Measurements from ENCODE around the gene BEST4. TPM values are rescaled to one million over a fixed set of nuclear protein-coding genes. Genes with fewer than 3 reads are reported as not detected.

The BEST4 gene
- total and polyA plus RNA-seq, 2 of the 13 experiments (the other 11 are each of a cell fraction or from before 2014, with no cell fraction given): 0.77 to 1.4 TPM

GRCh38 chr1:44786138-44786840 is 1.7 kb downstream of the BEST4 start:
- BruUV-seq (replicated peaks): no TSS peak
- Histone ChIP-seq H3K27me3 (ENCODE audit: control insufficient read depth in 1 of 2, insufficient read depth in 2 of 2, low read length in 2 of 2) (peaks cover 3 to 17% of the 10 kb centered on the region in 2 experiments; a peak in 2 of 5 replicates), H3K4me2 (ENCODE audit: low read depth, low read length) (peak overlapping the region; percentile 76), H3K4me3 (replicated peaks in 1 of 3; ENCODE audit: insufficient read depth in 1 of 3, low read depth in 2 of 3, low read length in 3 of 3) (peak overlapping the region in 2 of 3 experiments; percentile 34 to 79; a peak in 3 of 6 replicates), H3K79me2 (ENCODE audit: insufficient read depth, low read length) (no peaks in the 10 kb centered on the region), H3K4me1 (ENCODE audit: insufficient read depth, low read length) (peaks cover 61% of the 10 kb centered on the region), H3K27ac (ENCODE audit: extremely low read length, insufficient read depth, low read length) (no peak overlapping the region), H4K20me1 (ENCODE audit: insufficient read depth, low read length) (no peaks in the 10 kb centered on the region), H3K9me3 (ENCODE audit: low read length) (no peaks in the 10 kb centered on the region), H3K36me3 (replicated peaks in 1 of 2; ENCODE audit: control insufficient read depth in 1 of 2, insufficient read depth in 2 of 2, low read length in 2 of 2) (no peaks in the 10 kb centered on the region), H2AFZ (ENCODE audit: low read length) (no peak overlapping the region), H3K9ac (ENCODE audit: insufficient read depth, low read depth, low read length) (peak overlapping the region; percentile 41)
- ChIA-PET CTCF (ENCODE audit: low intra/inter-chr PET ratio, low total read pairs) (no interaction called here), POLR2A (interaction anchor here (0.7 to 5.7 kb wide), 10 partner anchors 10 to 554 kb away, joined by 3 to 34 read pairs (median 12); partner anchors contain the start of genes BTBD19, DYNLT4, HECTD3 and MUTYH)
- WGBS (ENCODE audit: low lambda C conversion rate): 40% methylated on average over 28 of the region's 49 CpGs
- FAIRE-seq (peak; percentile 68), DNase-seq (ENCODE audit: low spot score) (peak; percentile 60), ATAC-seq (peak; percentile 23)
- in situ Hi-C loops (cut with HindIII; ENCODE audit: extremely low pct_ligation_motif_present, low pct_unique_long_range_greater_than_20kb) (no loop called here), intact Hi-C loops (cut with micrococcal nuclease; ENCODE audit: unreplicated experiment) (no loop called here)
- TF ChIP-seq NFE2 (CRISPR knock-in tag; IDR thresholded peaks at IDR 0.05) (no peak), ZNF441 (CRISPR knock-in tag; IDR thresholded peaks at IDR 0.05; ENCODE audit: borderline replicate concordance) (no peak), MXD1 (CRISPR knock-in tag; IDR thresholded peaks at IDR 0.05) (peak; percentile 80), ZNF878 (CRISPR knock-in tag; IDR thresholded peaks at IDR 0.05) (no peak), RNF2 (conservative IDR thresholded peaks at IDR 0.05; ENCODE audit: low read depth) (no peak), ZNF296 (CRISPR knock-in tag; conservative IDR thresholded peaks at IDR 0.05) (no peak), ZNF292 (CRISPR knock-in tag; IDR thresholded peaks at IDR 0.05; ENCODE audit: borderline replicate concordance, low read depth) (no peak), ZNF549 (CRISPR knock-in tag; IDR thresholded peaks at IDR 0.05) (no peak), MAFK (conservative IDR thresholded peaks at IDR 0.05 in 1 of 2, IDR thresholded peaks at IDR 0.05 in 1 of 2; ENCODE audit: low read length in 2 of 2) (no peak), SRSF1 (optimal IDR thresholded peaks at IDR 0.05; ENCODE audit: low read depth, low read length) (peak; percentile 89), ZFP37 (CRISPR knock-in tag; IDR thresholded peaks at IDR 0.05; ENCODE audit: borderline replicate concordance) (no peak), ZNF333 (CRISPR knock-in tag; IDR thresholded peaks at IDR 0.05; ENCODE audit: borderline replicate concordance) (0 out of 2 replicates have a peak, but pooled peaks have one; percentile 56), HNF4G (IDR thresholded peaks at IDR 0.05; ENCODE audit: borderline replicate concordance, low read depth, low read length) (no peak), HNF4G (CRISPR knock-in tag; IDR thresholded peaks at IDR 0.05; ENCODE audit: borderline replicate concordance, low read depth) (no peak), ZFP82 (CRISPR knock-in tag; IDR thresholded peaks at IDR 0.05; ENCODE audit: borderline replicate concordance) (no peak), HCFC1 (IDR thresholded peaks at IDR 0.05; ENCODE audit: low read depth, low read length) (no peak)
- TF ChIP-seq, protein P1, sequence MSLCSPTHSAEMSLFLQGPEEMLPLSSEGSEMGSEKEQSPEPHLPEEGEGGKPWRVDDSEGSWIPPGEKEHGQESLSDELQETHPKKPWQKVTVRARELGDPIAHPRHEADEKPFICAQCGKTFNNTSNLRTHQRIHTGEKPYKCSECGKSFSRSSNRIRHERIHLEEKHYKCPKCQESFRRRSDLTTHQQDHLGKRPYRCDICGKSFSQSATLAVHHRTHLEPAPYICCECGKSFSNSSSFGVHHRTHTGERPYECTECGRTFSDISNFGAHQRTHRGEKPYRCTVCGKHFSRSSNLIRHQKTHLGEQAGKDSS (CRISPR knock-in tag; IDR thresholded peaks at IDR 0.05; ENCODE audit: borderline replicate concordance, low read depth): no peak
- TF ChIP-seq, protein P2, sequence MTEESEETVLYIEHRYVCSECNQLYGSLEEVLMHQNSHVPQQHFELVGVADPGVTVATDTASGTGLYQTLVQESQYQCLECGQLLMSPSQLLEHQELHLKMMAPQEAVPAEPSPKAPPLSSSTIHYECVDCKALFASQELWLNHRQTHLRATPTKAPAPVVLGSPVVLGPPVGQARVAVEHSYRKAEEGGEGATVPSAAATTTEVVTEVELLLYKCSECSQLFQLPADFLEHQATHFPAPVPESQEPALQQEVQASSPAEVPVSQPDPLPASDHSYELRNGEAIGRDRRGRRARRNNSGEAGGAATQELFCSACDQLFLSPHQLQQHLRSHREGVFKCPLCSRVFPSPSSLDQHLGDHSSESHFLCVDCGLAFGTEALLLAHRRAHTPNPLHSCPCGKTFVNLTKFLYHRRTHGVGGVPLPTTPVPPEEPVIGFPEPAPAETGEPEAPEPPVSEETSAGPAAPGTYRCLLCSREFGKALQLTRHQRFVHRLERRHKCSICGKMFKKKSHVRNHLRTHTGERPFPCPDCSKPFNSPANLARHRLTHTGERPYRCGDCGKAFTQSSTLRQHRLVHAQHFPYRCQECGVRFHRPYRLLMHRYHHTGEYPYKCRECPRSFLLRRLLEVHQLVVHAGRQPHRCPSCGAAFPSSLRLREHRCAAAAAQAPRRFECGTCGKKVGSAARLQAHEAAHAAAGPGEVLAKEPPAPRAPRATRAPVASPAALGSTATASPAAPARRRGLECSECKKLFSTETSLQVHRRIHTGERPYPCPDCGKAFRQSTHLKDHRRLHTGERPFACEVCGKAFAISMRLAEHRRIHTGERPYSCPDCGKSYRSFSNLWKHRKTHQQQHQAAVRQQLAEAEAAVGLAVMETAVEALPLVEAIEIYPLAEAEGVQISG (CRISPR knock-in tag; IDR thresholded peaks at IDR 0.05): no peak
- TF ChIP-seq, protein P3, sequence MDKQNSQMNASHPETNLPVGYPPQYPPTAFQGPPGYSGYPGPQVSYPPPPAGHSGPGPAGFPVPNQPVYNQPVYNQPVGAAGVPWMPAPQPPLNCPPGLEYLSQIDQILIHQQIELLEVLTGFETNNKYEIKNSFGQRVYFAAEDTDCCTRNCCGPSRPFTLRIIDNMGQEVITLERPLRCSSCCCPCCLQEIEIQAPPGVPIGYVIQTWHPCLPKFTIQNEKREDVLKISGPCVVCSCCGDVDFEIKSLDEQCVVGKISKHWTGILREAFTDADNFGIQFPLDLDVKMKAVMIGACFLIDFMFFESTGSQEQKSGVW (CRISPR knock-in tag; IDR thresholded peaks at IDR 0.05; ENCODE audit: borderline replicate concordance): no peak

Measured in HepG2 (cell line).